HS-5 (cell line): ENCODE results near the gene MRPL12.
A peak's percentile ranks its signal among the peaks of the same experiment; 100 is the strongest.

Experiments used
- DNase-seq: peaks from one replicate; pipeline ENCODE4 v3.0.0-alpha.2; 2012; ENCODE audit warnings: low read depth

MRPL12 gene

DNA sequence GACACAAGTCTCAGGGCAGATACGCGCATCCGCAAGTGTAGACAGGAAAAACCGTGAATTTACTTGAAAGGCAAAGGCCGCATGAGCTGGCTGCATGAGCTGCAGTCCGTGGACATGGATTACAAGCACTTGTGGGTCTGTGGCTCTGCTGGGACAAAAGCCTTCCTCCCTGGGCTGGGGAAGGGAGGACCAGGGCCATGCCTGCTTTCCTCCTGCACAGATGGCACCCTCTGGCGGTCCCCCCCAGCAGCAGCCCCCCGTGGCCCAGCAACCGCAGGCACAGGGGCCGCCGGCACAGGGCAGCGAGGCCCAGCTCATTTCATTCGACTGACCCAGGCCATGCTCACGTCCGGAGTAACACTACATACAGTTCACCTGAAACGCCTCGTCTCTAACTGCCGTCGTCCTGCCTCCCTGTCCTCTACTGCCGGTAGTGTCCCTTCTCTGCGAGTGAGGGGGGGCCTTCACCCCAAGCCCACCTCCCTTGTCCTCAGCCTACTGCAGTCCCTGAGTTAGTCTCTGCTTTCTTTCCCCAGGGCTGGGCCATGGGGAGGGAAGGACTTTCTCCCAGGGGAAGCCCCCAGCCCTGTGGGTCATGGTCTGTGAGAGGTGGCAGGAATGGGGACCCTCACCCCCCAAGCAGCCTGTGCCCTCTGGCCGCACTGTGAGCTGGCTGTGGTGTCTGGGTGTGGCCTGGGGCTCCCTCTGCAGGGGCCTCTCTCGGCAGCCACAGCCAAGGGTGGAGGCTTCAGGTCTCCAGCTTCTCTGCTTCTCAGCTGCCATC, 1.7 kb upstream of the MRPL12 start:
- DNase-seq = no peak

DNA sequence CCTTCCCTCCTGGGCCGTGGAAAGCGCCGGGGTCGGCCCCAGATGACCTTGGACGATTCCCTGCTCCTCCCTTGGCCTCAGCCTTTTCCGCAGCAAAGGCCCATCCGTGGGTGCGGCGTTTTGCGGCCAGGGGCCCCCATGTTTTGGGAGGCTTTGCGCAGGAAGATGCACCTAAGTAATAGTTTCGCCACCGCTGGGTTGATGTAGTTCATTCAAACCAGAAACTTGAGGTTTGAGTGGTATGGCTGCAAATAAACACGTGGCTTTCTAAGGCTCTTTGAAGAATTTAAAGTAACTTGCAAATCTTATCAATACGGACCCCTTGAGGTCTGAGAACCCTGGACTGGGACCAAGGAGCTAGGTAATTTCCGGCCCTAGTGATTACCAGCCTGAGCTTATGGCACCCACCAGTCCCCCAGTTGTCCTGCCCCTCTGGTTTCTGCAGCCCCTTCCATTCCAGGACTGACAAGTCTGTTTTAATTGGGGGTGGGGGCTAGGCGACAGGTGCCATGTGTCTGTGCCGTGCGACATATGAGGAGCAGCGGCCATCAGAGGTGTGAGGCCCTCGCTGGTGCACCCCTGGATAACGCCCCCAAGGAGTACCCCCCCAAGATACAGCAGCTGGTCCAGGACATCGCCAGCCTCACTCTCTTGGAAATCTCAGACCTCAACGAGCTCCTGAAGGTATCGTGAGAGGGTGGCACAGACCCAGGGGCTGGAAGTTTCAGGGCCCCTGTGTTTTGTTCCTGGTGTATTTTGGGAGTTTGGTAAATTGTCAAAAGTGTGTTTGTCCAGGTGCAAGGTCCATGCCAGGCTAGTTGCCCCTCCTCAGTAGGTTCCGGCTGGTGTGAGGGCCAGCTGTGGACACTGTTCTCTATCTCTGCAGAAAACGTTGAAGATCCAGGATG, 834 bp downstream of the MRPL12 start:
- no peak for DNase-seq

DNA sequence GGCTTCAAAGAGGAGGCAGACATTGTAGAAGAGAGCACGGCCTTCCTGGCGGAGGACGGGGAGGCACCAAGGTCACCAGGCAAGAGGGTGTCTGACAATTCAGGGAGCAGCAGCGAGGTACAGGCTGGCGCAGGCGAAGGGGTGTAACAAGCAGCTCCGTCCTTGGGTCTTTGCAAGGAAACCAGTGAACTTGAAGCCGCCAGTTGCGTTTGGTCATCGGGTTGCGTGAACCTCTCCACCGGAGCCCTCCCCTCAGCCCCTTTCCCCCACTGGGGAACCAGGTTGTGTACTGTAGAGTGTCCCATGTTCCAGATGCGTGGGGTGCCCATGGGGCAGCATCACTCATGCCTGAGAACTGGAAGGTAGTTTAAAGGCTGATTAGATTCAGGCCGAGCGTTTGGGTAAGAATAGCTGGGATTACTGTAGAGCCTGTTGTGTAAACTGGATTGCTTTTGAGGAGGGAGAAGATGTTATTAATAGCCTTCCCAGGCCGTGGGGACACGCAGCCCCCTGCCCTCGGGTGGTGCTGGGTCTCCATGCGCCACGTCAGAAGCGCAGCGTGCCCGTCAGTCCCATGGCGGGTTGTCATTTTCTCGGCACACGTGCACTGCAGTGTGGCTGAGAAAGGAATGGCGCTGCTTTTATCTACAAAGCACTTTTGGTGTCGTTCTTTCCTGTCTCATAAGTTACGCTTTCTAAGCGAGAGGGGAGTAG, 2.5 kb downstream of the MRPL12 start:
- no peak for DNase-seq

DNA sequence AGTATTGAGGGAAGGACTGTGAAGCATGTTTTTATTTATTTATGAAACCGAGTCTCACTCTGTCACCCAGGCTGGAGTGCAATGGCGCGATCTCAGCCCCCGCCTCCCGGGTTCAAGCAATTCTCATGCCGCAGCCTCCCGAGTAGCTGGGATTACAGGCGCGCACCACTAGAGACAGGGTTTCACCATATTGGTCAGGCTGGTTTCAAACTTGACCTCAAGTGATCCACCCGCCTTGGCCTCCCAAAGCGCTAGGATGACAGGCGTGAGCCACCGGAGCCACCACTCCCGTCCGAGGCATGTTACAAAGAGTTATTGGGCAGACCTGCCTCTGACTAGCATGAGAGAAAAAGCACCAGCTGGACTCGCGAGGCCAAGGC, 3.1 kb downstream of the MRPL12 start:
- DNase-seq = no peak

DNA sequence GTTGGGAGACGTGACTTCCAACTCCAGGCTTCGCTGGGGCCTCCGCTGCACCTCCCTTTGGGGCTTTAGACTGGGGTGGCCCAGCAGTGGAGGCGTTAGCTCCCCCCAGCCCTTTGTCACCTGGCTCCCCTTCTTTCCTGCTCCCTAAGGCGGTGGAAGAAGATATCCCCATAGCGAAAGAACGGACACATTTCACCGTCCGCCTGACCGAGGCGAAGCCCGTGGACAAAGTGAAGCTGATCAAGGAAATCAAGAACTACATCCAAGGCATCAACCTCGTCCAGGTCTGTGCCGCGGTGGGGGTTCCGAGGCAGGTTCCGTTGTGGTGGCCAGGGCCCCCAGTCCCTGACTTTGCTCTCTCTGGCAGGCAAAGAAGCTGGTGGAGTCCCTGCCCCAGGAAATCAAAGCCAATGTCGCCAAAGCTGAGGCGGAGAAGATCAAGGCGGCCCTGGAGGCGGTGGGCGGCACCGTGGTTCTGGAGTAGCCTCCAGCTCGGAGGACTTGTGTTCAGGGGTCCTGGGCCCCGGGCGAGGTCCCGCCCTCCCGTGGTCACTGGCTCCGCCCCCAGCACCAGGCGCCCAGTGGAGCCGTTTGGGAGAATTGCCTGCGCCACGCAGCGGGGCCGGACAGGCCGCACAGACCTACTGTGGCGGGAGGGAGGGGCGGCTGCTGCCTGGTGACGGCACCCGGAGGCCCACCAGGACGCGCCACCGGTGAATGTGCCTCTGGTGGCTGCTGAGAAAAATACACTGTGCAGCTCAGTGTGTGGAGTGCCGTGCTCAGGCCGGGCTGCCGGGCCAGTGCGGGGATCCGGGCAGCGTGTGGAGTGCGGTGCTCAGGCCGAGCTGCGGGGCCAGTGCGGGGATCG, 3.8 kb downstream of the MRPL12 start:
- DNase-seq = no peak

DNA sequence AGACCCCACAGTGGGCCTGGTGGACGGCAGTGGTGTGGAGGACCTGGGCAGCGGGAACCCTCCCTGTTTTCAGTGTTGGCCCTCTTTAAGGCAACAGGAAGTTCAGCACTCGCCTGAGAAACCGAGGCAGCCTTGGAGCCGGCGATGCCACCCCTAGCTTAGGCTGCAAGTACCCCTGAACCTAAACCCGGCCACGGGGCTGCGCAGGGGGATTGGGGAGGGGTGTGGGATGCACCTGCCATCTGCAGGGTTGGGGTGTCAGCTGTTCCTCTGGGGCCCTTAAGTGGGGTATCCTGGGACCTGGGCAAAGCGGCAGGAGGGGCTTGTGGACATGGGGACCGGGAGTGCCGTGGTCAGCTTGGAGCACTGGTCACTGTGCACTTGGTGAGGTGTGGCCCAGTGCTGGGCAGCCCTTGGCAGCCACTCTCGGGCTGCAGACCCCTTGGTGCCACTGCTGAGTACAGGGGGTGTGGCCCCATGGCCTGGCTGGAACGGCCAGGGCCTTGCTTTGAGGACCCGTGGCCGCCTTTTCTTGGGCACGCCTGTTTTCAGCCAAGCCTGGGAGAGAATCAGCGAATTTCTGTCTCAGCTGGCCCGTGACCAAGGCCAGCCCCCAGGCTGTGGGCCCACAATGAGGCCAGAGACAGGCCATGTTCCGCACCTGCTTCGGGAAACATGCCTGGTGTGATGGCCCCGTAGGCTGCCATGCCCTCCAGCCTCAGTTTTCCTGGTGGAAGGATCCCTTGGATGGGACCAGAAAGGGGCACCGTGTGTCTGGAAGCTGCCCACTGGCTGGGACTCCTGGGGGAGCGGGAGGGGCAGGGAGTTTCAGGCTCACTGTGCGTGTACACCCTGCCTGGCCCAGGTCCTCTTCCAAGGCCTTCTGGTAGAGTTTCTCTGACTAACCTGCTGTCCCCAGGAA, 4.8 kb downstream of the MRPL12 start:
- no peak for DNase-seq

DNA sequence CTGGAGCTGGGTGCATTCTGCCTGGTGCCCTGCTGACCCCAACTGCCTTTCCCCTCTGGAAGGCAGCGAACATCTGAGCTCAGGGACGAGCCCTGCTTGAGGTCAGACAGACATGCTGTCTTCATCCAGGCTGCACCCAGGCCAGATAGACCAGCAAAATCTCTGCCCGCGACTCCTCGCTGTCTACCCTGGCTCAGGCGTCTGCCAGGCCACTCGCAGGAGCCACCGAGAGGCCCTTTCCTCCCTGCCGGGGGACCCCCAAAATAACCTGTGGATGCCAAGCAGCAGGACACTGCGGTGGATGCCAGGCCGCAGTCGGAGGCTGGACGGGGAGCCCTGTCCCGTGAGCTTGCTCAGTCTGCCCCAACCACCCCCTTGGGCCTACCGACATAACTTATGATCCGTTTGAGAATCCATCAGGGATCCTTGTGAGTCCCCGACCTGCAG, 5.6 kb downstream of the MRPL12 start:
- no peak for DNase-seq

DNA sequence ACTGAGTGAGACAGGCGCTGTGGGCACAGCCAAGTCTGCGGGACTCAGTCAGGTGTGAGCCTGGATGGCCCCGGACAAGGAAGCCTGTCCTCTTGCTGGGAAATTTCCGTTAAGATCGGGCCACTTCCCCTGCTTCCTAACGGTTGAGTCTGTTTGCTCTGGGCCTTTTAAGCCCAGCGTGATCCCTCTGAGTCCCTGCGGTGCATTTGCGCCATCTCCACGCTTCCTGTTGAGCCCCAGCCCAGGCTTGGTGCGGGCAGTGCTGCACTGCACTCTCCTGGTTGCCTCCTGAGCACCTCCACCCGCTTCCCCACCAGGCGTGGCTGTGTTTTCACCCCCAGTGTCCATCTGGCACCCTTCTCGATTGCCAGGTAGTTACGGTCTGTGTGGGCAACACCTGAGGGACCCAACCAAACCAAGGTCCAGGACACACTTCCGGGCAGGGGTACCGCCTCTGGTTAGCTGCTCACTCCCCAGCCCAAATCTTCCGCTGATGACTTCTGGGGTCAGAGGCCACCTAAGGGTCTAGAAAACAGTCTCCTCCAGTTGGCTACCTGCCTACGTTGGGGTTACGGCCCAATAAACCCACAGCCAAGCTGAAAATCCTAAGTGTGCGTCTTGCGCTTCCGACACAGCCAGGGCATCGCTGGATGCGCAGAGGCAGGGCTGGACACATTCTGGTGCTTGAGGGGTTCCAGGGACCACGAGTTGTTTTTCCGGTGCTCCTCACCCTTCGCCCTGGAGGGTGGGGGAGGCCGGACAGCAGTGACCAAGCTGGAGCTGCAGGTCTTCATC, 7.5 kb downstream of the MRPL12 start:
- no peak for DNase-seq

DNA sequence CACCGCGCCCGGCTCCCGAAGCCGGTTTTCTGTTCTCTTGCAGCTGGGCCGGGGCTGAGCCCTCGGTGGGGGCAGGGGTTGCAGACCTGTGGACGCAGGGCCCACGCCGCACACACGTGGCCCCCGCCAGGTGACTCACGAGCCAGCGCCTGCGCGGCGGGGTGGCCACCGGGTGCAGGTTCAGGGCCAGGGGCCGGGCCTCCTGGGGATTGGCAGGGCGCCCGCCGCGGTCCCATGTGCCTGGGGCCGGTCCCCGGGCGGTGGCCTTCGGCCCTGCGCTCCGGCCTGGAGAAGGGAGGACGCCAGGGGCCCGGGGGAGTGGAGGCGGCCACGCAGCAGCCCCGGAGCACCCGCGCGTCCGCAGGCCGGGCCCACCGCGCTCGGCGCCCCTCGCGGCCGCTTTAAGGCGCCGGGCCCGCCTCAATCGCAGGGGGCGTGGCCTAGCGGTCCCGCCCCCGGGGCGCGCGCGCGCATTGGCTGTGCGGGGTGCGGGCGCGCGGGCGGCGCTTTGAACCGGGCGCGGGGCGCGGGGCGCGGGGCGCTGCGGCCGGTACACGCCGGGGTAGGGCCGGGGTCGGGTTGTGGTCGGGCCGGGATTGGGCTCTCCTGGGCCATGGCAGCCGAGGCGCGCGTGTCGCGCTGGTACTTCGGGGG, 8.8 kb downstream of the MRPL12 start, which contains the start of gene SLC25A10:
Gene SLC25A10, plus strand, starts transcription at position 471 of the 654 bp plus-strand sequence. Its CDS starts 143 bp downstream, at position 614.
- DNase-seq = peak; percentile 35

DNA sequence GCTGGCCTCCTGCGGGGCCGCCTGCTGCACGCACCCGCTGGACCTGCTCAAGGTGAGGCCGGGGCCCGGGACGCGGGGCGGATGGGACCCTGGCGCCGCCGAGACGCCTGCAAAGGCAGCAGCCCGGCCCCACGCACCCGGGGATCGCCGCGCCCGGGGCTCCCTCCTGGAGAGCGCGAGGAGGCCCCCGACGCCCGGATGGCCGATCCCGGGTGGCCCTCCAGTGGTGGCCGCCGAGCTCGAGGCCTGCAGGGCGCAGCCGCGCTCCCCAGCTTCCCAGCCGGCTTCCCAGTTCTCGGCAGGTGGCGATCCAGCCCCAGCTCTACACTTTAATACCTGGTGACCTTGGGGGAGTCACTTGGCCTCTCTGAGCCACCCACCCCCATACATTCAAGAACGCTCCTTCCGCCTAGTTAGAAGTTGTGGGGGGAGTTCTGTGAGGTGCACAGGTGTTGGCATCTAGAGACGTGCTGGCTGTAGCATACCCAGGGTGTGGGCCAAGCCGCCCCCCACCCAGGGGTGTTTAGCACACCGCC, 9.4 kb downstream of the MRPL12 start:
- no peak for DNase-seq

DNA sequence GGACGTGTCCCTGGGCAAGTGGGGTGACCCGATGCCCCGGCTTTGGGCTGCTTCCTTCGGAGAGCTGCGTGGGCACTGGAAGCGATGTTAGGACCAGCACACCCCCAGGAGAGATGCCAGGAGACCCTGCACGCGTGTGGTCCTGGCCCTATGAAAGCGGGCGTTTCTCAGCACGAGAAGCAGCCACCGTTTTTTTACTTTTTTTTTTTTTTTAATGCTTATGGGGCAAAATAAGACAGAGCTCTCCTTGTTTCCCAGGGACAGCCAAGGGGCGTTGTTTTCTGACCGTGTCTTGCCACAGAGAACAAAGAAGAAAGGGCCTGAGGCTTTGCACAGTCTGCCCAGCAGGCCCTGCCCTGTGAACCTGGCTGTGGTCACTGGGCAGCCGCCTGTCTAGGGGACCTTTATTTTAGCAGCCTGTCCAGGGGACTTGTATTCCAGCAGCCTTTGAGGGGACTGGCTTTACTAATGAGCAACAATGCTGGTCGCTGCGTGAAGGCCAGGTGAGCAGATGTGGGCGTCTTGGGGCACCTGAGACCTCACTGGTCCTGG, 9.9 kb downstream of the MRPL12 start:
- no peak for DNase-seq

DNA sequence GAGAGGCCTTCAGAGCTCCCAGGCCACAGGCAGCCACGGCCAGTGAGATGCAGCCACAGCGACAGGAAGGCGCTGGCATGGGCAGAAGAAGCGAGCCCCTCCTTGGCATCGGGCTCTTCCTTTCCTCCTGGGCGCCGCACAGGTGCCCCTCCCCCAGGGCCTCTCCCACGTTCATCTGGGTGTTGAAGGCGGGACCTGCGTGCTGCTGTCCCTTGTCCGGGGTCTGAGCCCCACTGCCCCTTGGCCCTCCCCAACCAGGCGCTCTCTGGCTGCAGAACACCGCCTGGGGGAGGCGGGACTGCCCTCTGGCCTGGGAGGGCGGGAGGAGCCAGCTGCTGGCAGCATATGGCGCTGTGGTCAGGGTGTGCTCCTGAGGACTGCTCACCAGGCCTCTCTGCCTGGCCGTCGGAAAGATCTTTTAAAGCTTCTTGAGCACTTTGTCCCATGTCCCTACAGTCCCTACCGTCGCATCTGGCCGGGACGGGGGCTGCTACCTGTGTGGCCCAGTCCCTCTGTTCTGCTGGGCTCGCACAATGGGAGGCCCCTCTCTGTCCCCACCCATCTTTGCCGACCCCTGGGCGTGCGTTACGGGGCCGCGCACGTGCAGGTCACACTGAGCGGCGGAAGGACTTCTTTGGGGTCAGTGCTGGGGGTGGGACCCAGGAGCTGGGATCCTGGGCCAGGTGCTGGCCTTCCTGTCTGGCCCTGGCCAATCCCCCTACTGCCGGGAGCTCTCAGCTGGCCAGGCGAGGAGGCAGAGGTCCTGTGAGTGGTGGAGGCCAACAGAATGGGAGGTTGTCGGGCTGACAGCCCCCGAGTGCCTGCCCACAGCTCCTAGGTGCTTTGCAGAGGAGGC, 10.6 kb downstream of the MRPL12 start:
- DNase-seq = no peak

DNA sequence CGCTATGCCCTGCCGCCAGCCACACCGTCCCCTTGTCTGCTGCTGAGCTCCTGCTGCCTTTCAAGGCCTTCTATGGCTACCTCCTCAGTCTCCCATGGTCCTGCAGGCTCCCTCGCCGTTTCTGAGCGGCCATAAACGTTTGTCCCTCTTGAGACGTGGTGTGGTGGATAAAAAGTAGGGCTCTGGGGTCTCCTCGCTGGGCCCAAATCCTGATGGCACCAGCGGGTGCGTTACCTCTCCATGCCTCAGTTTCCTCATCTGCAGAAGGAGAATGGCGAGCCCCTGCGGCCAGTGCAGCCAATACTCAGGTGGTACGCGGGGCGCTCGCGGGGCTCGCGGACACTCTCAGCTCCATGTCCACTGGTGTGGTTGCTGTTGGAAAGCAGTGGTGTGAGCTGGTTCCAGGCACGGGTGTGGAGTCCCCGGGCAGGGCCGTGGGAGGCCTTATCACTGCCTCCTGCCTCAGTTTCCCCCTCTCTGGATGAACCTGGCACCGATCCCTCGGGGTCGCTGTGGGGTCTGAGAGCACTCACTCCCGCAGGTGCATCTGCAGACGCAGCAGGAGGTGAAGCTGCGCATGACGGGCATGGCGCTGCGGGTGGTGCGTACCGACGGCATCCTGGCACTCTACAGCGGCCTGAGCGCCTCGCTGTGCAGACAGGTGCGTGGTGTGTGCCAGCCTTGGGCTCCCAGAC, 11.4 kb downstream of the MRPL12 start:
- no peak for DNase-seq

DNA sequence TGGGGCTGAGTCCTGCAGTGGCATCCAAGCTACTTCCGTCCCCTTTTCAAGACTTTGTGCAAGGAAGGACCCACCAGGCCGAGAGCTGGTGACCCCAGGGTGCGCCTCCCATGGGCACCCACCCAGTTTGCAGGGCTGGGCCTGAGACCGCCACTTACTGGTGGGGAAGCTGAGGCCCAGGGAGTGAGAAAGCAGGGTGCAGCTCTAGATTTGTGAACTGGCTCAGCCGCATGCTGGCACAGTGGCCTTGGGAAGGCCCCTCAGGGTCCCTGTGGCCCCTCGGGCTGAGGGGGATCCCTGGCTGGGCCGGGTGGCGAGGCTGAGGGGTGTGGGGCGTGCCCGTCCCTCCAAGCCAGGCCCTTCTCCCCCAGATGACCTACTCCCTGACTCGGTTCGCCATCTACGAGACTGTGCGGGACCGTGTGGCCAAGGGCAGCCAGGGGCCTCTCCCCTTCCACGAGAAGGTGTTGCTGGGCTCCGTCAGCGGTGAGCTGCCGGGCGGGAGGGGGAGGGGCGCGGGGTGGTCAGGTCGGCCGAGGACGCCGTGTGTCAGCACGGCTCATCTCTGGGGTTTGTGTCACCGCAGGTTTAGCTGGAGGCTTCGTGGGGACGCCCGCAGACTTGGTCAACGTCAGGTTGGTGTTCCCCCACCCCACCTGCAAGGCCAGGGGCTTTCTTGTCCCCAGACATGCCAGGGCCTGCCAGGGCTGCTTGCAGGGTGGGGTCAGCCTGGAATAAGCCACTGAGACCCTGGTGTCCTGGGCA, 12.1 kb downstream of the MRPL12 start:
- no peak for DNase-seq

DNA sequence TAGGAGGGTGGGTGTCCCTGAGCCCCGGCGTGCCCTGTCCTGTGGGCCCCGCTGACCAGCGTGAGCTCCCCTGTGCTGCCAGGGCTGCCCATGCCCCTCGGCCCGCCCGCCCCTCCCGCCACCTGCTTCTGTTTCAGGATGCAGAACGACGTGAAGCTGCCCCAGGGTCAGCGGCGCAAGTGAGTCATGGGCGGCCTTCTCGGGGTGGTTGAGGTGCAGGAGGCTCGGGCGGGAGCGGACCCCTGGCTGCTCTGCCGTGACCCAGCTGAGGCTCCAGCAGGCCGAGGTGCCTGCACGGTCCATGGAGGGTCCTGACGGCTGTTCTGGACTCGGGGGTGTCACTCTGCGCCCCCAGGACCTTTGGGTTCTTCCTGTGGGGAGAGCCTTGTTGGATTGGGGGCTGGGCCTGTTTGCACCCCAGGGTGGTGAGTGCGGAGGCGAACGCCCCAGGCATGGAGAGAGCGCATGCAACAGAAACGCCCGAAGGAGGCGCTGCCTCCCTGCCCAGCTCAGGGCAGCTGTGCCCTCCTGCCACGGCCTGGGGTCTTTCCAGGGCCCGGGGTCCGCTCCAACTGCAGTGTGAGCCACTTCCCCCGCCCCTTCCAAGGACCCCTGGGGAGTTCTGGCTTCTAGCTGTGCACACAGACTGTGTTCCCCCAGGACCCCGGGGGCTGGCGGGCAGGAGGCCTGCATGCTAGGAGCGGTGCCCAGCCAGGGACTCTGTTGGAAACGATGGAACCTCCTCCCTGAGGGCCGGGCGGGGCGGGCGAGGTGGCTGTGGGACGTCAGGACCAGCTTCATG, 12.9 kb downstream of the MRPL12 start:
- no peak for DNase-seq
